ENCODE data around the gene C1QTNF8.
A peak's percentile ranks its signal among the peaks of the same experiment; 100 is the strongest.

Gene C1QTNF8

GRCh38 chr16:1044460-1045309, 51.4 kb downstream of the C1QTNF8 start (continued):
- TF ChIP-seq KLF17 (tag by site-specific recombination; IDR thresholded peaks at IDR 0.05) = no peak
- TF ChIP-seq ZNF169 (tag by site-specific recombination; IDR thresholded peaks at IDR 0.05) = no peak

- no peak overlapping the region for H3K27ac ChIP-seq (ENCODE audit: extremely low read depth, low read depth, low read length)
- H3K4me1 ChIP-seq (ENCODE audit: control insufficient read depth, insufficient read depth, low read length) = no peaks in the 10 kb centered on the region
Measured at GRCh38 chr16:1043881-1044451, 52.1 kb downstream of the C1QTNF8 start.

More at GRCh38 chr16:1043881-1044451, 52.1 kb downstream of the C1QTNF8 start:
- Histone ChIP-seq H3K4me3 (ENCODE audit: low read depth, low read length) (no peak overlapping the region), H3K36me3 (ENCODE audit: control insufficient read depth in 2 of 2, insufficient read depth in 1 of 2, low read length in 2 of 2) (no peaks in the 10 kb centered on the region), H3K9me3 (ENCODE audit: control insufficient read depth, insufficient read depth, low read depth, low read length) (no peaks in the 10 kb centered on the region)
- ChIA-PET POLR2A (no interaction called here), CTCF (no interaction called here)
- no peak for TF ChIP-seq ZNF335 (tag by site-specific recombination; conservative IDR thresholded peaks at IDR 0.05)
- TF ChIP-seq ZNF513 (tag by site-specific recombination; IDR thresholded peaks at IDR 0.05) = no peak
- no peak for TF ChIP-seq ZNF221 (tag by site-specific recombination; IDR thresholded peaks at IDR 0.05; ENCODE audit: borderline replicate concordance)
- no peak for TF ChIP-seq ZBTB17 (tag by site-specific recombination; IDR thresholded peaks at IDR 0.05)
- TF ChIP-seq ZNF175 (tag by site-specific recombination; IDR thresholded peaks at IDR 0.05) = no peak
- TF ChIP-seq BCL11B (tag by site-specific recombination; IDR thresholded peaks at IDR 0.05; ENCODE audit: low read depth) = 0 out of 2 replicates have a peak, but pooled peaks have one; percentile 26
- no peak for TF ChIP-seq ZNF510 (tag by site-specific recombination; IDR thresholded peaks at IDR 0.05; ENCODE audit: insufficient replicate concordance)
- TF ChIP-seq ZNF37A (tag by site-specific recombination; IDR thresholded peaks at IDR 0.05) = no peak
- no peak for TF ChIP-seq ZNF544 (tag by site-specific recombination; IDR thresholded peaks at IDR 0.05)
- TF ChIP-seq KLF1 (tag by site-specific recombination; IDR thresholded peaks at IDR 0.05) = no peak
- TF ChIP-seq KLF10 (tag by site-specific recombination; IDR thresholded peaks at IDR 0.05) = no peak
- no peak for TF ChIP-seq CTCF (tag by site-specific recombination; IDR thresholded peaks at IDR 0.05)
- 0 out of 2 replicates have a peak, but pooled peaks have one; percentile 9 for TF ChIP-seq ZNF560 (tag by site-specific recombination; IDR thresholded peaks at IDR 0.05; ENCODE audit: borderline replicate concordance)
- TF ChIP-seq SETDB1 (IDR thresholded peaks at IDR 0.05; ENCODE audit: insufficient read length, low read length) = no peak
- TF ChIP-seq GLI2 (tag by site-specific recombination; IDR thresholded peaks at IDR 0.05; ENCODE audit: borderline replicate concordance, low read depth) = no peak
- no peak for TF ChIP-seq PBX3 (CRISPR knock-in tag; IDR thresholded peaks at IDR 0.05)
- TF ChIP-seq ZNF202 (tag by site-specific recombination; IDR thresholded peaks at IDR 0.05; ENCODE audit: borderline replicate concordance) = no peak
